NB4 (cell line): ENCODE measurements around the gene TRIP10.

Experiments used
- MYC ChIP-seq: IDR thresholded peaks from 2 replicates; pipeline ENCODE4 v1.6.1; 2011; ENCODE audit warnings: low read depth, low read length
- POLR2A ChIP-seq: IDR thresholded peaks from 2 replicates; pipeline ENCODE4 v1.6.1; 2011; ENCODE audit warnings: mild to moderate bottlenecking; ENCODE audit not compliant: insufficient read length; ENCODE audit errors: extremely low read depth
- TF ChIP-seq, protein P1 (sequence below): IDR thresholded peaks from one replicate; pipeline ENCODE4 v1.5.1; 2012; ENCODE audit warnings: low read depth, low read length

DNA sequence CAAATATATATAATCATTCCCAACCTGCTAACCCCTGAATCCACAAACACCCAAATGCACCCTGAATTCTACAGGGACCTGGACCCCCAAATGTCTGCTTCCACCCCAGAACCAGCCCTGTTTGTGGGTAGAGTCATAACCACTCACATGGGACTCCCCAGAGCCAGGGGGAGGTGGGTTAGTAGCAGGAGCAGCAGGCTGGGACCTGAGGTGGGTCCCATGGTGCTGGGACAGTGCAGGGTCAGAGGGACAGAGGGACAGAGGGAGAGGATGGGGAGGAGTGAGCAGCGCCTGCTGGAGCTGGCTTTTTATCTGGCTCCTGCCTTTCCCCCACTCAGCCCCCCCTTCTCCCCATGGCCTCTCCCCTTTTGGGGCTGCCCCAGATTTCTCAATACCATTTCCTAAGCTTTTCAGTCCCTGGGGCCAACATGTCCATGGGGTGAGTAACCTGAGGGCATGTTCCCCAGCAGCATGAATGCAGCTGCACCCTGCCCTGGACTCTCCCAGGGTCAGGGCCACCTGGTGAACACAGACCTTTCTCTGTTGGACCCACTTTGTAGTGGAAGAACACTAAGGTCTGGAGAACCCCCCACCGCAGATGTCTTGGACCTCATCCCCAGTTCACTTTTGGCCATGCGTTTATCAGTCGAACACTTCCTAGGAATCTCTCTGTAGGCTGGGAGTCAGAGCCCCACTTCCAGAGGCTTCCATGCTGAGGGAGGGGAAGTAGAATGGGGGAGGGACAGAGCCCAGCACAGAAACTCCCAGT, 18.9 kb upstream of the TRIP10 start, which contains the start of gene C3:
- TF ChIP-seq, protein P1, sequence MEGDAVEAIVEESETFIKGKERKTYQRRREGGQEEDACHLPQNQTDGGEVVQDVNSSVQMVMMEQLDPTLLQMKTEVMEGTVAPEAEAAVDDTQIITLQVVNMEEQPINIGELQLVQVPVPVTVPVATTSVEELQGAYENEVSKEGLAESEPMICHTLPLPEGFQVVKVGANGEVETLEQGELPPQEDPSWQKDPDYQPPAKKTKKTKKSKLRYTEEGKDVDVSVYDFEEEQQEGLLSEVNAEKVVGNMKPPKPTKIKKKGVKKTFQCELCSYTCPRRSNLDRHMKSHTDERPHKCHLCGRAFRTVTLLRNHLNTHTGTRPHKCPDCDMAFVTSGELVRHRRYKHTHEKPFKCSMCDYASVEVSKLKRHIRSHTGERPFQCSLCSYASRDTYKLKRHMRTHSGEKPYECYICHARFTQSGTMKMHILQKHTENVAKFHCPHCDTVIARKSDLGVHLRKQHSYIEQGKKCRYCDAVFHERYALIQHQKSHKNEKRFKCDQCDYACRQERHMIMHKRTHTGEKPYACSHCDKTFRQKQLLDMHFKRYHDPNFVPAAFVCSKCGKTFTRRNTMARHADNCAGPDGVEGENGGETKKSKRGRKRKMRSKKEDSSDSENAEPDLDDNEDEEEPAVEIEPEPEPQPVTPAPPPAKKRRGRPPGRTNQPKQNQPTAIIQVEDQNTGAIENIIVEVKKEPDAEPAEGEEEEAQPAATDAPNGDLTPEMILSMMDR = no peak
- TF ChIP-seq POLR2A (no peak), MYC (no peak)
